ENCODE data around the gene OFD1.

DNA sequence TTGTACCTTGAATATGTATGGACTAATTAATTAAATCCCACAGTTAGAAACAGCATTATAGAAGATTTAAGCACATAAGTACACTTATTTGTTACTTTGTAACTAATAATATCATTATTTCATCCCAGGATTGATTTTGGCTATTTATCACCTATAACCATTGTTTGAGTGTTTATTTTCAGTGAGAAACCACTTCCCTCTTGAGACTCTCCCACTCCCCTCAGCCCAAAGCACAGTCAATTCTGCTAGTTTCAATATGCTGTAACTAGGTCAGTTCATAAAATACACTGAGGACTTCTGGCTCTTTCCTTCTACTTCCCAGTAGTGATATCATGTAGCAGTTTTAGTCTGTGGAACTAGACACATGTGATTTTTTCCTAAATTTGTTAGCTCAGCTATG is 16.3 kb downstream of the OFD1 start:
- TF ChIP-seq ZBTB7A (IDR thresholded peaks at IDR 0.05; ENCODE audit: low read depth) (no peak), TAF1 (IDR thresholded peaks at IDR 0.05; ENCODE audit: low read depth) (no peak), FOXM1 (IDR thresholded peaks at IDR 0.05; ENCODE audit: borderline replicate concordance, low read depth) (no peak), EP300 (IDR thresholded peaks at IDR 0.05; ENCODE audit: borderline replicate concordance) (no peak), TEAD4 (IDR thresholded peaks at IDR 0.05) (no peak), CEBPB (IDR thresholded peaks at IDR 0.05) (no peak), RAD21 (IDR thresholded peaks at IDR 0.05; ENCODE audit: low read depth) (no peak), TCF12 (IDR thresholded peaks at IDR 0.05; ENCODE audit: low read depth) (no peak), CREB1 (IDR thresholded peaks at IDR 0.05; ENCODE audit: low read depth) (no peak), YY1 (IDR thresholded peaks at IDR 0.05; ENCODE audit: low read depth) (no peak), EGR1 (IDR thresholded peaks at IDR 0.05) (no peak)
- TF ChIP-seq, protein P1, sequence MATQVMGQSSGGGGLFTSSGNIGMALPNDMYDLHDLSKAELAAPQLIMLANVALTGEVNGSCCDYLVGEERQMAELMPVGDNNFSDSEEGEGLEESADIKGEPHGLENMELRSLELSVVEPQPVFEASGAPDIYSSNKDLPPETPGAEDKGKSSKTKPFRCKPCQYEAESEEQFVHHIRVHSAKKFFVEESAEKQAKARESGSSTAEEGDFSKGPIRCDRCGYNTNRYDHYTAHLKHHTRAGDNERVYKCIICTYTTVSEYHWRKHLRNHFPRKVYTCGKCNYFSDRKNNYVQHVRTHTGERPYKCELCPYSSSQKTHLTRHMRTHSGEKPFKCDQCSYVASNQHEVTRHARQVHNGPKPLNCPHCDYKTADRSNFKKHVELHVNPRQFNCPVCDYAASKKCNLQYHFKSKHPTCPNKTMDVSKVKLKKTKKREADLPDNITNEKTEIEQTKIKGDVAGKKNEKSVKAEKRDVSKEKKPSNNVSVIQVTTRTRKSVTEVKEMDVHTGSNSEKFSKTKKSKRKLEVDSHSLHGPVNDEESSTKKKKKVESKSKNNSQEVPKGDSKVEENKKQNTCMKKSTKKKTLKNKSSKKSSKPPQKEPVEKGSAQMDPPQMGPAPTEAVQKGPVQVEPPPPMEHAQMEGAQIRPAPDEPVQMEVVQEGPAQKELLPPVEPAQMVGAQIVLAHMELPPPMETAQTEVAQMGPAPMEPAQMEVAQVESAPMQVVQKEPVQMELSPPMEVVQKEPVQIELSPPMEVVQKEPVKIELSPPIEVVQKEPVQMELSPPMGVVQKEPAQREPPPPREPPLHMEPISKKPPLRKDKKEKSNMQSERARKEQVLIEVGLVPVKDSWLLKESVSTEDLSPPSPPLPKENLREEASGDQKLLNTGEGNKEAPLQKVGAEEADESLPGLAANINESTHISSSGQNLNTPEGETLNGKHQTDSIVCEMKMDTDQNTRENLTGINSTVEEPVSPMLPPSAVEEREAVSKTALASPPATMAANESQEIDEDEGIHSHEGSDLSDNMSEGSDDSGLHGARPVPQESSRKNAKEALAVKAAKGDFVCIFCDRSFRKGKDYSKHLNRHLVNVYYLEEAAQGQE (IDR thresholded peaks at IDR 0.05; ENCODE audit: low read depth) = no peak
- TF ChIP-seq, protein P2, sequence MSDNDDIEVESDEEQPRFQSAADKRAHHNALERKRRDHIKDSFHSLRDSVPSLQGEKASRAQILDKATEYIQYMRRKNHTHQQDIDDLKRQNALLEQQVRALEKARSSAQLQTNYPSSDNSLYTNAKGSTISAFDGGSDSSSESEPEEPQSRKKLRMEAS (IDR thresholded peaks at IDR 0.05) = no peak
